Endodermal cell (in vitro differentiated cells): Measurements from ENCODE around the gene PPM1D. TPM values are rescaled to one million over a fixed set of nuclear protein-coding genes. Genes with fewer than 3 reads are reported as not detected.

Source experiments
- DNase-seq: peaks from one replicate; pipeline ENCODE4 v3.0.0-alpha.2; 2017
- H3K27ac ChIP-seq: 2 replicates; pipeline ENCODE4 v1.5.1; 2013; ENCODE audit warnings: mild to moderate bottlenecking, low read depth, low read length, moderate library complexity
- H3K27me3 ChIP-seq: 2 replicates; pipeline ENCODE4 v1.6.1; 2013; ENCODE audit warnings: mild to moderate bottlenecking, low read length, moderate library complexity; ENCODE audit not compliant: insufficient read depth, control insufficient read depth, poor library complexity, severe bottlenecking
- H3K36me3 ChIP-seq: 2 replicates; pipeline ENCODE4 v1.7.0; 2013; ENCODE audit warnings: mild to moderate bottlenecking, low read length, moderate library complexity; ENCODE audit not compliant: control insufficient read depth, insufficient read depth
- H3K4me1 ChIP-seq: one replicate; pipeline ENCODE4 v1.7.0; 2013; ENCODE audit warnings: low read length; ENCODE audit not compliant: control insufficient read depth, insufficient read depth
- H3K4me3 ChIP-seq: 2 replicates; pipeline ENCODE4 v1.5.1; 2013; ENCODE audit warnings: mild to moderate bottlenecking, low read length, moderate library complexity
- H3K9ac ChIP-seq: 2 replicates; pipeline ENCODE4 v1.6.1; 2013; ENCODE audit warnings: mild to moderate bottlenecking, low read length, moderate library complexity; ENCODE audit not compliant: poor library complexity, severe bottlenecking; ENCODE audit errors: extremely low read depth
- H3K9me3 ChIP-seq: 2 replicates; pipeline ENCODE4 v1.6.1; 2013; ENCODE audit warnings: mild to moderate bottlenecking, low read length, moderate library complexity; ENCODE audit not compliant: control insufficient read depth
- H3K27ac Mint-ChIP-seq: 2 replicates; pipeline ENCODE4 v1.8.0; 2020; ENCODE audit warnings: mixed read lengths
- H3K27me3 Mint-ChIP-seq: 2 replicates; pipeline ENCODE4 v1.8.0; 2021; ENCODE audit warnings: mild to moderate bottlenecking, mixed read lengths; ENCODE audit not compliant: insufficient read depth
- H3K36me3 Mint-ChIP-seq: 2 replicates; pipeline ENCODE4 v1.8.0; 2020; ENCODE audit warnings: low read depth, mixed read lengths
- H3K4me1 Mint-ChIP-seq: 2 replicates; pipeline ENCODE4 v1.8.0; 2020; ENCODE audit warnings: mixed read lengths
- H3K4me3 Mint-ChIP-seq: 2 replicates; pipeline ENCODE4 v1.8.0; 2020; ENCODE audit warnings: mild to moderate bottlenecking, moderate library complexity, mixed read lengths
- H3K9me3 Mint-ChIP-seq: 2 replicates; pipeline ENCODE4 v1.8.0; 2020; ENCODE audit warnings: mild to moderate bottlenecking, mixed read lengths
- CTCF ChIP-seq: fragments of 200-600 bp; sonication (generic); conservative IDR thresholded peaks from 2 replicates; pipeline ENCODE4 v1.5.0; 2021; ENCODE audit warnings: antibody characterized with exemption, mild to moderate bottlenecking
- WGBS, 2 experiments: methylation state at CpG; one replicate each; pipeline versions ENCODE4 v1.1.5 to v1.1.7; 2013; ENCODE audit warnings: missing lambda C conversion rate in 2 of 2, mixed read lengths in 1 of 2; ENCODE audit not compliant: insufficient coverage in 1 of 2, insufficient read length in 1 of 2; 5-methylcytosine and 5-hydroxymethylcytosine counted together
- total RNA-seq, 2 donors: library from RNA; stranded (reverse); fragmentation: NEBNext Ultra II Directional in 1 of 2; extraction: Animal tissue kit (Norgen Biotek cat#: 25700) in 1 of 2; gene quantifications; 2 replicates in 1 of 2; 3 replicates in 1 of 2; pipeline ENCODE4 v1.2.1, GENCODE V29; 2021

PPM1D gene
- total RNA-seq, 2 donors from 2014 or later, result 9.4 to 13.0 TPM

- H3K4me3 Mint-ChIP-seq, result peak within 1 kb of the TSS; percentile 93
- Histone ChIP-seq H3K4me1 (no peaks in the 10 kb centered on the region), H3K27ac (no peak within 1 kb of the TSS), H3K36me3 (no peaks in the 10 kb centered on the region), H3K9ac (peak within 1 kb of the TSS; percentile 72), H3K27me3 (no peaks in the 10 kb centered on the region), H3K9me3 (no peaks in the 10 kb centered on the region), H3K4me3 (peak within 1 kb of the TSS; percentile 93)
- no peaks in the 10 kb centered on the region for H3K9me3 Mint-ChIP-seq
- peaks cover 10% of the 10 kb centered on the region for H3K4me1 Mint-ChIP-seq
- H3K27ac Mint-ChIP-seq, result peak within 1 kb of the TSS; percentile 100
- H3K27me3 Mint-ChIP-seq, result no peaks in the 10 kb centered on the region
- WGBS, 2 experiments, result 0 to 1% methylated on average over 21 to 51 of the region's 51 CpGs
- peaks cover 3% of the 10 kb centered on the region for H3K36me3 Mint-ChIP-seq
- no peak for TF ChIP-seq CTCF
- DNase-seq, result peak; percentile 100
Measured at GRCh38 chr17:60677308-60678117, 77.5 kb downstream of the PPM1D start, which contains the start of gene BCAS3. BCAS3 (plus strand) TSS chr17:60677851.

GRCh38 chr17:60678118-60678444 is 78.1 kb downstream of the PPM1D start:
- peak overlapping the region; percentile 72 for H3K9ac ChIP-seq
- H3K4me3 ChIP-seq, result peak overlapping the region; percentile 93
- Mint-ChIP-seq H3K9me3 (no peaks in the 10 kb centered on the region), H3K27me3 (no peaks in the 10 kb centered on the region), H3K4me1 (peaks cover 10% of the 10 kb centered on the region), H3K27ac (peak overlapping the region; percentile 100), H3K4me3 (peak overlapping the region; percentile 93), H3K36me3 (peaks cover 3% of the 10 kb centered on the region)
- no peaks in the 10 kb centered on the region for H3K36me3 ChIP-seq
- TF ChIP-seq CTCF, result no peak
- no peak for DNase-seq
- no peak overlapping the region for H3K27ac ChIP-seq
- no peaks in the 10 kb centered on the region for H3K9me3 ChIP-seq
- H3K4me1 ChIP-seq, result no peaks in the 10 kb centered on the region
- H3K27me3 ChIP-seq, result no peaks in the 10 kb centered on the region
- 8 to 17% methylated on average over 3 to 6 of the region's 6 CpGs for WGBS, 2 experiments

- Histone ChIP-seq H3K4me1 (no peaks in the 10 kb centered on the region), H3K36me3 (no peaks in the 10 kb centered on the region), H3K27ac (no peak overlapping the region), H3K27me3 (no peaks in the 10 kb centered on the region), H3K4me3 (no peak overlapping the region), H3K9ac (no peak overlapping the region), H3K9me3 (no peaks in the 10 kb centered on the region)
- H3K9me3 Mint-ChIP-seq, result no peaks in the 10 kb centered on the region
- H3K4me3 Mint-ChIP-seq, result no peak overlapping the region
- peaks cover 10% of the 10 kb centered on the region for H3K4me1 Mint-ChIP-seq
- peak; percentile 19 for TF ChIP-seq CTCF
- peaks cover 8% of the 10 kb centered on the region for H3K36me3 Mint-ChIP-seq
- no peaks in the 10 kb centered on the region for H3K27me3 Mint-ChIP-seq
- DNase-seq, result no peak
- WGBS, 2 experiments, result 83% methylated on average over 3 of the region's 4 CpGs; no CpG with 5 or more reads in 1 of the 2 experiments
- no peak overlapping the region for H3K27ac Mint-ChIP-seq
Measured at GRCh38 chr17:60679287-60679686, 79.3 kb downstream of the PPM1D start.
